ENCODE results near the gene BEND7.

DNA sequence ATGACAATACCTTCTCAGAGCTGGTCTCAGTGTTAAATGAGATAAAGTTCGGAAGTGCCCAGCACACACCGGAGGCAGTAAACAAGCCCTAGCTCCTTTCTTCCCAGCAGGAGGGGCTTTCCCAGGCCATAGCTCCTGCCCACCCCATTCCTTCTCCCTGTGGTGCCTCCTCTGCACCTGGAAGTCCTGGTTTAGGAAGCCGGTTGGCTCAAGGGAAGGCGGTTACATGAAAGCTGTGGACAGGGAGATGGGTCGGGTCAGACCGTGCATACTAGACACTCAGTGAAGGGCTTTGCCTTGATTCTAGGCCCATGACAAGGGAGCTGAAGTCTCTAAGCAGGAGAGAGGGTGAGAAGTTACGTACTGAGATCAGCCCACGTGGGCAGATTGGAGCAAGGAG, 8.6 kb downstream of the BEND7 start:
- TF ChIP-seq CTCF (IDR thresholded peaks at IDR 0.05): no peak
- no peak for TF ChIP-seq FOSL2 (IDR thresholded peaks at IDR 0.05; ENCODE audit: borderline replicate concordance, low read depth)
- TF ChIP-seq ZBTB33 (IDR thresholded peaks at IDR 0.05; ENCODE audit: borderline replicate concordance, low read depth): no peak
- no peak for TF ChIP-seq MAX (IDR thresholded peaks at IDR 0.05; ENCODE audit: low read depth)
- no peak for TF ChIP-seq RAD21 (IDR thresholded peaks at IDR 0.05; ENCODE audit: low read length)
- no peak for TF ChIP-seq GABPA (IDR thresholded peaks at IDR 0.05; ENCODE audit: low read depth)
- TF ChIP-seq POLR2AphosphoS5 (IDR thresholded peaks at IDR 0.05; ENCODE audit: low read depth, low read length): no peak
- TF ChIP-seq RFX5 (IDR thresholded peaks at IDR 0.05; ENCODE audit: low read length): no peak
